Measurements from ENCODE around the gene SLC2A4RG.

Gene SLC2A4RG

GRCh38 chr20:63778034-63778752, 38.6 kb downstream of the SLC2A4RG start:
- no peak for DNase-seq

- no peak for DNase-seq
Measured at GRCh38 chr20:63778857-63779256, 39.3 kb downstream of the SLC2A4RG start.

GRCh38 chr20:63781181-63781580, 41.6 kb downstream of the SLC2A4RG start:
- no peak for DNase-seq

- no peak for DNase-seq
Measured at GRCh38 chr20:63782051-63782471, 42.5 kb downstream of the SLC2A4RG start.

GRCh38 chr20:63782521-63782971, 43.0 kb downstream of the SLC2A4RG start:
- no peak for DNase-seq

- no peak for DNase-seq
Measured at GRCh38 chr20:63783970-63784369, 44.4 kb downstream of the SLC2A4RG start.

GRCh38 chr20:63785691-63786131, 46.1 kb downstream of the SLC2A4RG start:
- no peak for DNase-seq

GRCh38 chr20:63787302-63787701, 47.7 kb downstream of the SLC2A4RG start:
- DNase-seq: no peak

- no peak for DNase-seq
Measured at GRCh38 chr20:63787749-63788148, 48.2 kb downstream of the SLC2A4RG start.

- no peak for DNase-seq
Measured at GRCh38 chr20:63789836-63790571, 50.4 kb downstream of the SLC2A4RG start.

- no peak for DNase-seq
Measured at GRCh38 chr20:63790572-63791168, 51.1 kb downstream of the SLC2A4RG start.

GRCh38 chr20:63791497-63792156, 52.1 kb downstream of the SLC2A4RG start:
- DNase-seq: no peak

GRCh38 chr20:63792866-63793265, 53.3 kb downstream of the SLC2A4RG start:
- no peak for DNase-seq

Data from Kasumi-1 (cell line).